Measurements from ENCODE around the gene TMEM184B. TPM values are rescaled to one million over a fixed set of nuclear protein-coding genes. Genes with fewer than 3 reads are reported as not detected.

TMEM184B gene
- total RNA-seq, 4 donors from 2014 or later: 18.7 to 88.4 (median 41.1) TPM

- WGBS, 2 donors (ENCODE audit: low coverage in 1 of 2): 75% methylated on average over 12 of the region's 12 CpGs; no CpG with 5 or more reads in 1 of the 2 donors
- no peaks in the 10 kb centered on the region for H3K9me3 ChIP-seq
- TF ChIP-seq CTCF (IDR thresholded peaks at IDR 0.05): no peak
- no peak for TF ChIP-seq POLR2AphosphoS5 (IDR thresholded peaks at IDR 0.05)
- no peak for TF ChIP-seq POLR2A (IDR thresholded peaks at IDR 0.05)
- no peak for TF ChIP-seq EP300 (IDR thresholded peaks at IDR 0.05; ENCODE audit: low read depth)
- peaks cover 17 to 34% (median 20%) of the 10 kb centered on the region in 4 donors for H3K4me1 ChIP-seq
- intact Hi-C loops (cut with DNase I; ENCODE audit: low total_unique reads) (no loop called here), in situ Hi-C loops (cut with MboI; ENCODE audit: low pct_ligation_motif_present in 1 of 4, low pct_unique_long_range_greater_than_20kb in 1 of 4, low sequenced_read_pairs in 3 of 4) (no loop called here)
- H3K4me3 ChIP-seq: no peak overlapping the region
- DNase-seq: no peak
- peaks cover 0 to 13% (median 4%) of the 10 kb centered on the region in 4 donors for H3K36me3 ChIP-seq
- H3K27ac ChIP-seq: peak overlapping the region; percentile 15 to 56 (median 42)
- H3K27me3 ChIP-seq: no peaks in the 10 kb centered on the region
Measured at GRCh38 chr22:38223289-38223960, 49.4 kb downstream of the TMEM184B start.

- H3K9me3 ChIP-seq: no peaks in the 10 kb centered on the region
- intact Hi-C loops (cut with DNase I; ENCODE audit: low total_unique reads): no loop called here
- DNase-seq: peak; percentile 56
- peaks cover 18 to 34% (median 20%) of the 10 kb centered on the region in 4 donors for H3K4me1 ChIP-seq
- WGBS, 2 donors (ENCODE audit: low coverage in 1 of 2): 40% methylated on average over 8 of the region's 8 CpGs; no CpG with 5 or more reads in 1 of the 2 donors
- no peak for TF ChIP-seq EP300 (IDR thresholded peaks at IDR 0.05; ENCODE audit: low read depth)
- TF ChIP-seq POLR2A (IDR thresholded peaks at IDR 0.05): no peak
- TF ChIP-seq POLR2AphosphoS5 (IDR thresholded peaks at IDR 0.05): no peak
- TF ChIP-seq CTCF (IDR thresholded peaks at IDR 0.05): no peak
- H3K27ac ChIP-seq: peak overlapping the region; percentile 15 to 56 (median 42)
- in situ Hi-C loops (cut with MboI; ENCODE audit: low pct_ligation_motif_present in 1 of 4, low pct_unique_long_range_greater_than_20kb in 1 of 4, low sequenced_read_pairs in 3 of 4): no loop called here
- peaks cover 0 to 13% (median 4%) of the 10 kb centered on the region in 4 donors for H3K36me3 ChIP-seq
- H3K4me3 ChIP-seq: no peak overlapping the region
- no peaks in the 10 kb centered on the region for H3K27me3 ChIP-seq
Measured at GRCh38 chr22:38222797-38223119, 50.1 kb downstream of the TMEM184B start.

- Histone ChIP-seq H3K9me3 (no peaks in the 10 kb centered on the region), H3K27ac (peak overlapping the region in 3 of 4 donors; percentile 15 to 56 (median 47)), H3K4me1 (peaks cover 18 to 34% (median 20%) of the 10 kb centered on the region in 4 donors), H3K36me3 (peaks cover 0 to 13% (median 4%) of the 10 kb centered on the region in 4 donors), H3K4me3 (no peak overlapping the region), H3K27me3 (no peaks in the 10 kb centered on the region)
- no peak for DNase-seq
- in situ Hi-C loops (cut with MboI; ENCODE audit: low pct_ligation_motif_present in 1 of 4, low pct_unique_long_range_greater_than_20kb in 1 of 4, low sequenced_read_pairs in 3 of 4) (no loop called here), intact Hi-C loops (cut with DNase I; ENCODE audit: low total_unique reads) (no loop called here)
- 73 to 83% methylated on average over 13 to 25 of the region's 25 CpGs for WGBS, 2 donors (ENCODE audit: low coverage in 1 of 2)
- TF ChIP-seq EP300 (IDR thresholded peaks at IDR 0.05; ENCODE audit: low read depth) (no peak), POLR2A (IDR thresholded peaks at IDR 0.05) (no peak), CTCF (IDR thresholded peaks at IDR 0.05) (no peak)
Measured at GRCh38 chr22:38221908-38222796, 50.7 kb downstream of the TMEM184B start.

- intact Hi-C loops (cut with DNase I; ENCODE audit: low total_unique reads) (no loop called here), in situ Hi-C loops (cut with MboI; ENCODE audit: low pct_ligation_motif_present in 1 of 4, low pct_unique_long_range_greater_than_20kb in 1 of 4, low sequenced_read_pairs in 3 of 4) (no loop called here)
- Histone ChIP-seq H3K27ac (no peak overlapping the region), H3K4me3 (no peak overlapping the region), H3K27me3 (no peaks in the 10 kb centered on the region), H3K4me1 (peaks cover 18 to 34% (median 20%) of the 10 kb centered on the region in 4 donors), H3K9me3 (no peaks in the 10 kb centered on the region), H3K36me3 (peaks cover 0 to 13% (median 4%) of the 10 kb centered on the region in 4 donors)
- TF ChIP-seq POLR2AphosphoS5 (IDR thresholded peaks at IDR 0.05) (no peak), EP300 (IDR thresholded peaks at IDR 0.05; ENCODE audit: low read depth) (no peak), POLR2A (IDR thresholded peaks at IDR 0.05) (no peak)
- no peak for DNase-seq
- 96% methylated on average over 19 of the region's 22 CpGs; no CpG with 5 or more reads in 1 of the 2 donors for WGBS, 2 donors (ENCODE audit: low coverage in 1 of 2)
Measured at GRCh38 chr22:38221407-38221806, 51.4 kb downstream of the TMEM184B start.
